ENCODE results near the gene PTPRN2. TPM values are rescaled to one million over a fixed set of nuclear protein-coding genes. Genes with fewer than 3 reads are reported as not detected.

PTPRN2 gene
- polyA plus RNA-seq, 1 experiment, result 0.31 TPM

DNA sequence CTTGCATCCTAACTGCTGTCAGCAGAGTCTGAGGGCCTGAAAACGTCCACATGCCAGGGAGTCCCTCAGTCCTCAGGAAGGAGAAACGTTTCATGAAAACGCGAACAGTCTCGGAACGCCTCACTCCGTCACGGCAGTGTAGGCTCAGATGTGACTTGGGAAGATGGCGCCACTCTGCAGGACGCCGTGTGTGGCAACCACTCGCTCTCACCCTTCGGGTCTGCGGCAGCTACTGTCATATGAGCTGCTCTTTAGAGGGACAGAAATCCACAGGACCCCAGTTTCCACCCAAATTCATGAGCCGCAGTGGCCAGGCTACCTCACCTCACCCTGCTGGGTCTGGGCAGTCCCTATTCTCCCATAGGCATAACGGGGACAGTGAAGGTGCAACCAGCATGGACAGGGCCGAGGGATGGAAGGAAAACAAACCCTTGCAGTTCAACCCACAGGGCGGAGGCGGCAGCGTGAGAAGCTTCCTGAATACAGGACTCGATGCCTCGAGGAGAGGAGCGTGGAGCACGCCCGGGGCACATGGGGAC, 812.5 kb downstream of the PTPRN2 start:
- no peak for DNase-seq (ENCODE audit: low read depth)
- CTCF ChIA-PET, result no interaction called here
- TF ChIP-seq, protein P1, sequence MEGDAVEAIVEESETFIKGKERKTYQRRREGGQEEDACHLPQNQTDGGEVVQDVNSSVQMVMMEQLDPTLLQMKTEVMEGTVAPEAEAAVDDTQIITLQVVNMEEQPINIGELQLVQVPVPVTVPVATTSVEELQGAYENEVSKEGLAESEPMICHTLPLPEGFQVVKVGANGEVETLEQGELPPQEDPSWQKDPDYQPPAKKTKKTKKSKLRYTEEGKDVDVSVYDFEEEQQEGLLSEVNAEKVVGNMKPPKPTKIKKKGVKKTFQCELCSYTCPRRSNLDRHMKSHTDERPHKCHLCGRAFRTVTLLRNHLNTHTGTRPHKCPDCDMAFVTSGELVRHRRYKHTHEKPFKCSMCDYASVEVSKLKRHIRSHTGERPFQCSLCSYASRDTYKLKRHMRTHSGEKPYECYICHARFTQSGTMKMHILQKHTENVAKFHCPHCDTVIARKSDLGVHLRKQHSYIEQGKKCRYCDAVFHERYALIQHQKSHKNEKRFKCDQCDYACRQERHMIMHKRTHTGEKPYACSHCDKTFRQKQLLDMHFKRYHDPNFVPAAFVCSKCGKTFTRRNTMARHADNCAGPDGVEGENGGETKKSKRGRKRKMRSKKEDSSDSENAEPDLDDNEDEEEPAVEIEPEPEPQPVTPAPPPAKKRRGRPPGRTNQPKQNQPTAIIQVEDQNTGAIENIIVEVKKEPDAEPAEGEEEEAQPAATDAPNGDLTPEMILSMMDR (IDR thresholded peaks at IDR 0.05; ENCODE audit: insufficient read depth, low read depth, low read length), result no peak
- Histone ChIP-seq H3K36me3 (ENCODE audit: control insufficient read depth, insufficient read depth, low read length) (no peaks in the 10 kb centered on the region), H3K4me3 (ENCODE audit: low read depth, low read length) (no peak overlapping the region), H3K27me3 (ENCODE audit: control insufficient read depth, insufficient read depth, low read length) (no peaks in the 10 kb centered on the region)
- POLR2A ChIA-PET, result no interaction called here

GRCh38 chr7:157774495-157774894, 813.1 kb downstream of the PTPRN2 start:
- H3K27me3 ChIP-seq (ENCODE audit: control insufficient read depth, insufficient read depth, low read length), result no peaks in the 10 kb centered on the region
- H3K4me3 ChIP-seq (ENCODE audit: low read depth, low read length), result no peak overlapping the region
- ChIA-PET CTCF (no interaction called here), POLR2A (no interaction called here)
- TF ChIP-seq, protein P1 (IDR thresholded peaks at IDR 0.05; ENCODE audit: insufficient read depth, low read depth, low read length), result no peak
- H3K36me3 ChIP-seq (ENCODE audit: control insufficient read depth, insufficient read depth, low read length), result no peaks in the 10 kb centered on the region
- DNase-seq (ENCODE audit: low read depth), result no peak

- Histone ChIP-seq H3K36me3 (ENCODE audit: control insufficient read depth, insufficient read depth, low read length) (no peaks in the 10 kb centered on the region), H3K27me3 (ENCODE audit: control insufficient read depth, insufficient read depth, low read length) (no peaks in the 10 kb centered on the region), H3K4me3 (ENCODE audit: low read depth, low read length) (no peak overlapping the region)
- CTCF ChIA-PET, result no interaction called here
- no peak for DNase-seq (ENCODE audit: low read depth)
- TF ChIP-seq, protein P1 (IDR thresholded peaks at IDR 0.05; ENCODE audit: insufficient read depth, low read depth, low read length), result no peak
- POLR2A ChIA-PET, result no interaction called here
Measured at GRCh38 chr7:157773361-157773760, 814.3 kb downstream of the PTPRN2 start.

- H3K4me3 ChIP-seq (ENCODE audit: low read depth, low read length), result no peak overlapping the region
- TF ChIP-seq, protein P1 (IDR thresholded peaks at IDR 0.05; ENCODE audit: insufficient read depth, low read depth, low read length), result no peak
- H3K36me3 ChIP-seq (ENCODE audit: control insufficient read depth, insufficient read depth, low read length), result no peaks in the 10 kb centered on the region
- no peaks in the 10 kb centered on the region for H3K27me3 ChIP-seq (ENCODE audit: control insufficient read depth, insufficient read depth, low read length)
- DNase-seq (ENCODE audit: low read depth), result no peak
- ChIA-PET CTCF (no interaction called here), POLR2A (no interaction called here)
Measured at GRCh38 chr7:157772486-157773130, 815.0 kb downstream of the PTPRN2 start.

DNA sequence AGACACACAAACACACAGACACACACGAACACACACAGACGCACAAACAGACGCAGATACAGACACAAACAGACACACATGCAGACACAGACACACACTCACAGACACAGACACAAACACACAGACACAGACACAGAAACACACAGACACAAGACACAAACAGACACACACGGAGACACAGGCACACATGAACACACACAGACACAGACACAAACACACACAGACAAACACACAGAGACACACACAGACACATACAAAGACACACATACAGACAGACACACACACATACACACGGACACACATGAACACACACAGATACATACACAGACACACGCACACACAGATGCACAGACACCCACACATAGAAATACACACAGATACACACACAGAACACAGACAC, 815.9 kb downstream of the PTPRN2 start:
- DNase-seq (ENCODE audit: low read depth), result no peak
- ChIA-PET CTCF (interaction anchor here (0.6 kb wide), 1 partner anchor 878 kb away, joined by 3 read pairs; no protein-coding TSS in a partner anchor), POLR2A (no interaction called here)
- Histone ChIP-seq H3K36me3 (ENCODE audit: control insufficient read depth, insufficient read depth, low read length) (no peaks in the 10 kb centered on the region), H3K27me3 (ENCODE audit: control insufficient read depth, insufficient read depth, low read length) (no peaks in the 10 kb centered on the region), H3K4me3 (ENCODE audit: low read depth, low read length) (no peak overlapping the region)
- TF ChIP-seq, protein P1 (IDR thresholded peaks at IDR 0.05; ENCODE audit: insufficient read depth, low read depth, low read length), result no peak

Data from BJ (cell line).